ENCODE measurements around the gene NPAS4.

GRCh38 chr11:66464916-66465315, 44.1 kb downstream of the NPAS4 start:
- no peak for TF ChIP-seq POLR2A (IDR thresholded peaks at IDR 0.05; ENCODE audit: extremely low read depth, insufficient read length)
- no peak for TF ChIP-seq CTCF (IDR thresholded peaks at IDR 0.05; ENCODE audit: low read depth, low read length)
